ENCODE data around the gene USP25. TPM values are rescaled to one million over a fixed set of nuclear protein-coding genes. Genes with fewer than 3 reads are reported as not detected.

USP25 gene
- total RNA-seq, 1 experiment from 2014 or later = 42.0 TPM

DNA sequence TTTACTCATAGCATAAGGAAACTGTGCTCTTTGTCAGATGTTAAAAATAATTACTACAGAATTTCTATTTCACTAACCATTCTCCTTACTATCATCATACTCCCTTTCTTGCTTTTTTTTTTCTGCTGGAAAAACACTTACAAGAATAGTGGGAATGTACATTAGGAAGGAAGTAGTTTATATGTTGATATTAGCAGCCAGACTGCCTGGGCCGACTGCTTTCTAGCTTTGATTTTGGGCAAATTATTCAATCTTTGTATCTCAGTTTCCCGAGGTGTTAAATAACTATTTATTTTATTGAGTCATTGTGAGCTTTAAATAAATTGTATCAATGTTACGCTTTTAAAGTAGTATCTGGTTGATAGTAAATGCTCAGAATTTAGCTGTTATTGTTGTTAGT lies 122.4 kb downstream of the USP25 start (continued):
- no peak for TF ChIP-seq FOXK1 (CRISPR knock-in tag; IDR thresholded peaks at IDR 0.05)
- no peak for TF ChIP-seq ETV6 (CRISPR knock-in tag; IDR thresholded peaks at IDR 0.05)
- TF ChIP-seq SOX15 (CRISPR knock-in tag; IDR thresholded peaks at IDR 0.05) = no peak
- TF ChIP-seq, protein P1, sequence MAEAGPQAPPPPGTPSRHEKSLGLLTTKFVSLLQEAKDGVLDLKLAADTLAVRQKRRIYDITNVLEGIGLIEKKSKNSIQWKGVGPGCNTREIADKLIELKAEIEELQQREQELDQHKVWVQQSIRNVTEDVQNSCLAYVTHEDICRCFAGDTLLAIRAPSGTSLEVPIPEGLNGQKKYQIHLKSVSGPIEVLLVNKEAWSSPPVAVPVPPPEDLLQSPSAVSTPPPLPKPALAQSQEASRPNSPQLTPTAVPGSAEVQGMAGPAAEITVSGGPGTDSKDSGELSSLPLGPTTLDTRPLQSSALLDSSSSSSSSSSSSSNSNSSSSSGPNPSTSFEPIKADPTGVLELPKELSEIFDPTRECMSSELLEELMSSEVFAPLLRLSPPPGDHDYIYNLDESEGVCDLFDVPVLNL (CRISPR knock-in tag; IDR thresholded peaks at IDR 0.05; ENCODE audit: borderline replicate concordance, low read depth) = no peak
- TF ChIP-seq, protein P2, sequence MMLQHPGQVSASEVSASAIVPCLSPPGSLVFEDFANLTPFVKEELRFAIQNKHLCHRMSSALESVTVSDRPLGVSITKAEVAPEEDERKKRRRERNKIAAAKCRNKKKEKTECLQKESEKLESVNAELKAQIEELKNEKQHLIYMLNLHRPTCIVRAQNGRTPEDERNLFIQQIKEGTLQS (CRISPR knock-in tag; conservative IDR thresholded peaks at IDR 0.05) = no peak
- TF ChIP-seq, protein P3, sequence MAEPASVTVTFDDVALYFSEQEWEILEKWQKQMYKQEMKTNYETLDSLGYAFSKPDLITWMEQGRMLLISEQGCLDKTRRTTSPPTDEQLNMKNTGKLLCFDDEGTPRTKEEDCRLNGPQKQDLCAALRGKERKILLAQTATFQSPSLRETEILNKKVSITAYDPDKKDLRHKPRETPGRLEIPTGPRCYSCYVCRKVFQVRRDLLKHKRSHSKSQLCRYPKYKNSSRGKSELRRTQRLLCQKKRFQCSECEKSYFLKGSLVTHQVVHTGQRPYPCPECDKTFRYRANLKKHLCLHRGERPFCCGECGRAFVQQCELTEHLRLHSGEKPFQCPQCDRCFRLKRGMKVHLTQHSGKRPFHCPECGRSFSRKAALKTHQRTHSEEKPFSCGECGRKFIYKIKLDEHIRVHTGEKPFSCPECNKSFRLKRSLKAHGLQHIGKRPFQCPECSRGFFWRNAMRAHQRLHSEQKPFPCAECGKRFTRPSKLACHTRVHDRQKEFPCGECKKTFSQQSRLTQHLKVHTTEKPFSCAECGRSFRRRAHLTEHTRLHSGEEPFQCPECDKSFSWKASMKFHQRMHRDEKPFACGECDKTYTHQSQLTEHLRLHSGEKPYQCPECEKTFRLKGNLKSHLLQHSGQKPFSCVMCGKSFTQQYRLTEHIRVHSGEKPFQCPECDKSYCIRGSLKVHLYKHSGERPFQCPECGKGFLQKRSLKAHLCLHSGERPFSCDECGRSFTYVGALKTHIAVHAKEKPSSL (CRISPR knock-in tag; conservative IDR thresholded peaks at IDR 0.05) = no peak
- TF ChIP-seq, protein P4, sequence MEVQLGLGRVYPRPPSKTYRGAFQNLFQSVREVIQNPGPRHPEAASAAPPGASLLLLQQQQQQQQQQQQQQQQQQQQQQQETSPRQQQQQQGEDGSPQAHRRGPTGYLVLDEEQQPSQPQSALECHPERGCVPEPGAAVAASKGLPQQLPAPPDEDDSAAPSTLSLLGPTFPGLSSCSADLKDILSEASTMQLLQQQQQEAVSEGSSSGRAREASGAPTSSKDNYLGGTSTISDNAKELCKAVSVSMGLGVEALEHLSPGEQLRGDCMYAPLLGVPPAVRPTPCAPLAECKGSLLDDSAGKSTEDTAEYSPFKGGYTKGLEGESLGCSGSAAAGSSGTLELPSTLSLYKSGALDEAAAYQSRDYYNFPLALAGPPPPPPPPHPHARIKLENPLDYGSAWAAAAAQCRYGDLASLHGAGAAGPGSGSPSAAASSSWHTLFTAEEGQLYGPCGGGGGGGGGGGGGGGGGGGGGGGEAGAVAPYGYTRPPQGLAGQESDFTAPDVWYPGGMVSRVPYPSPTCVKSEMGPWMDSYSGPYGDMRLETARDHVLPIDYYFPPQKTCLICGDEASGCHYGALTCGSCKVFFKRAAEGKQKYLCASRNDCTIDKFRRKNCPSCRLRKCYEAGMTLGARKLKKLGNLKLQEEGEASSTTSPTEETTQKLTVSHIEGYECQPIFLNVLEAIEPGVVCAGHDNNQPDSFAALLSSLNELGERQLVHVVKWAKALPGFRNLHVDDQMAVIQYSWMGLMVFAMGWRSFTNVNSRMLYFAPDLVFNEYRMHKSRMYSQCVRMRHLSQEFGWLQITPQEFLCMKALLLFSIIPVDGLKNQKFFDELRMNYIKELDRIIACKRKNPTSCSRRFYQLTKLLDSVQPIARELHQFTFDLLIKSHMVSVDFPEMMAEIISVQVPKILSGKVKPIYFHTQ (CRISPR knock-in tag; IDR thresholded peaks at IDR 0.05) = no peak
- TF ChIP-seq, protein P5, sequence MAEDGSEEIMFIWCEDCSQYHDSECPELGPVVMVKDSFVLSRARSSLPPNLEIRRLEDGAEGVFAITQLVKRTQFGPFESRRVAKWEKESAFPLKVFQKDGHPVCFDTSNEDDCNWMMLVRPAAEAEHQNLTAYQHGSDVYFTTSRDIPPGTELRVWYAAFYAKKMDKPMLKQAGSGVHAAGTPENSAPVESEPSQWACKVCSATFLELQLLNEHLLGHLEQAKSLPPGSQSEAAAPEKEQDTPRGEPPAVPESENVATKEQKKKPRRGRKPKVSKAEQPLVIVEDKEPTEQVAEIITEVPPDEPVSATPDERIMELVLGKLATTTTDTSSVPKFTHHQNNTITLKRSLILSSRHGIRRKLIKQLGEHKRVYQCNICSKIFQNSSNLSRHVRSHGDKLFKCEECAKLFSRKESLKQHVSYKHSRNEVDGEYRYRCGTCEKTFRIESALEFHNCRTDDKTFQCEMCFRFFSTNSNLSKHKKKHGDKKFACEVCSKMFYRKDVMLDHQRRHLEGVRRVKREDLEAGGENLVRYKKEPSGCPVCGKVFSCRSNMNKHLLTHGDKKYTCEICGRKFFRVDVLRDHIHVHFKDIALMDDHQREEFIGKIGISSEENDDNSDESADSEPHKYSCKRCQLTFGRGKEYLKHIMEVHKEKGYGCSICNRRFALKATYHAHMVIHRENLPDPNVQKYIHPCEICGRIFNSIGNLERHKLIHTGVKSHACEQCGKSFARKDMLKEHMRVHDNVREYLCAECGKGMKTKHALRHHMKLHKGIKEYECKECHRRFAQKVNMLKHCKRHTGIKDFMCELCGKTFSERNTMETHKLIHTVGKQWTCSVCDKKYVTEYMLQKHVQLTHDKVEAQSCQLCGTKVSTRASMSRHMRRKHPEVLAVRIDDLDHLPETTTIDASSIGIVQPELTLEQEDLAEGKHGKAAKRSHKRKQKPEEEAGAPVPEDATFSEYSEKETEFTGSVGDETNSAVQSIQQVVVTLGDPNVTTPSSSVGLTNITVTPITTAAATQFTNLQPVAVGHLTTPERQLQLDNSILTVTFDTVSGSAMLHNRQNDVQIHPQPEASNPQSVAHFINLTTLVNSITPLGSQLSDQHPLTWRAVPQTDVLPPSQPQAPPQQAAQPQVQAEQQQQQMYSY (CRISPR knock-in tag; IDR thresholded peaks at IDR 0.05) = no peak

DNA sequence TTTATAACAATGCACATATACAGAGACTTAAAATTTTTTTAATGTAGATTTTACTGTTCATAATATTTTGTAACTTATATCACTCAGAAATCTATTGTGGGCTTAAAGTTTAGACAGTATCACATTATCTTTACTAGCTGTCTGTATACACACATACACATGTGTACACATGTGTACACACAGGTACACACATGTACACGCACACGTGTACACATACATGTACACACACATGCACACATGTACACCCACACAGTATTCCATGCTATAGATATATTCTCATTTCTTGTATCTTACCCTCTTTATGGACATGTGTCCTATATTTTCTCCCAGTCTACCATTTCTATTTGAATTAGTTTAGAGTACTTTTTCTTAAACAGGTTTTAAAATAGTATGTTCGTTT lies 123.3 kb downstream of the USP25 start:
- ChIA-PET CTCF (no interaction called here), POLR2A (no interaction called here)
- Mint-ChIP-seq H3K9me3 (no peaks in the 10 kb centered on the region), H3K27me3 (ENCODE audit: low read depth) (no peaks in the 10 kb centered on the region), H3K27ac (no peak overlapping the region), H3K4me1 (no peaks in the 10 kb centered on the region), H3K36me3 (peaks cover 10% of the 10 kb centered on the region), H3K4me3 (no peak overlapping the region)
- no peak for TF ChIP-seq MYBL2 (CRISPR knock-in tag; IDR thresholded peaks at IDR 0.05)
- no peak for TF ChIP-seq MXD4 (CRISPR knock-in tag; IDR thresholded peaks at IDR 0.05; ENCODE audit: borderline replicate concordance)
- TF ChIP-seq, protein P2 (CRISPR knock-in tag; conservative IDR thresholded peaks at IDR 0.05) = no peak
- no peak for TF ChIP-seq TP53 (CRISPR knock-in tag; IDR thresholded peaks at IDR 0.05)
- no peak for TF ChIP-seq CBFB (CRISPR knock-in tag; IDR thresholded peaks at IDR 0.05; ENCODE audit: low read depth)
- TF ChIP-seq ATF1 (CRISPR knock-in tag; IDR thresholded peaks at IDR 0.05) = no peak
- TF ChIP-seq, protein P6, sequence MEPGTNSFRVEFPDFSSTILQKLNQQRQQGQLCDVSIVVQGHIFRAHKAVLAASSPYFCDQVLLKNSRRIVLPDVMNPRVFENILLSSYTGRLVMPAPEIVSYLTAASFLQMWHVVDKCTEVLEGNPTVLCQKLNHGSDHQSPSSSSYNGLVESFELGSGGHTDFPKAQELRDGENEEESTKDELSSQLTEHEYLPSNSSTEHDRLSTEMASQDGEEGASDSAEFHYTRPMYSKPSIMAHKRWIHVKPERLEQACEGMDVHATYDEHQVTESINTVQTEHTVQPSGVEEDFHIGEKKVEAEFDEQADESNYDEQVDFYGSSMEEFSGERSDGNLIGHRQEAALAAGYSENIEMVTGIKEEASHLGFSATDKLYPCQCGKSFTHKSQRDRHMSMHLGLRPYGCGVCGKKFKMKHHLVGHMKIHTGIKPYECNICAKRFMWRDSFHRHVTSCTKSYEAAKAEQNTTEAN (CRISPR knock-in tag; IDR thresholded peaks at IDR 0.05) = no peak
- TF ChIP-seq ETV6 (CRISPR knock-in tag; IDR thresholded peaks at IDR 0.05) = no peak
- TF ChIP-seq SMAD4 (CRISPR knock-in tag; IDR thresholded peaks at IDR 0.05) = no peak
- TF ChIP-seq NFE2L1 (CRISPR knock-in tag; IDR thresholded peaks at IDR 0.05) = no peak
- no peak for TF ChIP-seq ZNF138 (CRISPR knock-in tag; conservative IDR thresholded peaks at IDR 0.05)
- TF ChIP-seq ZNF263 (CRISPR knock-in tag; IDR thresholded peaks at IDR 0.05; ENCODE audit: low read depth) = no peak
- TF ChIP-seq, protein P7, sequence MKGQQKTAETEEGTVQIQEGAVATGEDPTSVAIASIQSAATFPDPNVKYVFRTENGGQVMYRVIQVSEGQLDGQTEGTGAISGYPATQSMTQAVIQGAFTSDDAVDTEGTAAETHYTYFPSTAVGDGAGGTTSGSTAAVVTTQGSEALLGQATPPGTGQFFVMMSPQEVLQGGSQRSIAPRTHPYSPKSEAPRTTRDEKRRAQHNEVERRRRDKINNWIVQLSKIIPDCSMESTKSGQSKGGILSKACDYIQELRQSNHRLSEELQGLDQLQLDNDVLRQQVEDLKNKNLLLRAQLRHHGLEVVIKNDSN (CRISPR knock-in tag; IDR thresholded peaks at IDR 0.05) = no peak
- no peak for DNase-seq (ENCODE audit: low spot score)
- no peak for ATAC-seq
